GM18511 (cell line): ENCODE results near the gene ANKRD23.

Experiments used
- ATAC-seq: cut with Tn5 transposase; IDR thresholded peaks from one replicate; pipeline ENCODE4 v1.9.1; 2021; ENCODE audit warnings: mild to moderate bottlenecking, moderate library complexity; ENCODE audit not compliant: unreplicated experiment

The ANKRD23 gene

GRCh38 chr2:96839875-96840850, 3.7 kb downstream of the ANKRD23 start:
- no peak for ATAC-seq

GRCh38 chr2:96839293-96839874, 4.4 kb downstream of the ANKRD23 start:
- ATAC-seq = peak; percentile 92

GRCh38 chr2:96838345-96839292, 5.2 kb downstream of the ANKRD23 start:
- ATAC-seq = peak; percentile 14

- ATAC-seq = no peak
Observed at GRCh38 chr2:96837575-96837974, 6.2 kb downstream of the ANKRD23 start.

GRCh38 chr2:96835830-96836229, 8.0 kb downstream of the ANKRD23 start:
- no peak for ATAC-seq

GRCh38 chr2:96832754-96833507, 10.9 kb downstream of the ANKRD23 start:
- ATAC-seq = no peak

- no peak for ATAC-seq
Observed at GRCh38 chr2:96832408-96832753, 11.4 kb downstream of the ANKRD23 start.

GRCh38 chr2:96831679-96832078, 12.1 kb downstream of the ANKRD23 start:
- no peak for ATAC-seq

GRCh38 chr2:96830044-96830562, 13.7 kb downstream of the ANKRD23 start:
- ATAC-seq = no peak

GRCh38 chr2:96828874-96829273, 14.9 kb downstream of the ANKRD23 start:
- no peak for ATAC-seq

- no peak for ATAC-seq
Observed at GRCh38 chr2:96828436-96828835, 15.4 kb downstream of the ANKRD23 start.

- ATAC-seq = no peak
Observed at GRCh38 chr2:96826546-96827278, 17.1 kb downstream of the ANKRD23 start.

GRCh38 chr2:96825057-96825456, 18.8 kb downstream of the ANKRD23 start:
- ATAC-seq = no peak

- no peak for ATAC-seq
Observed at GRCh38 chr2:96824079-96824870, 19.5 kb downstream of the ANKRD23 start.

- ATAC-seq = no peak
Observed at GRCh38 chr2:96823198-96823597, 20.6 kb downstream of the ANKRD23 start.

- ATAC-seq = no peak
Observed at GRCh38 chr2:96822786-96823185, 21.0 kb downstream of the ANKRD23 start.

- ATAC-seq = no peak
Observed at GRCh38 chr2:96821113-96821675, 22.6 kb downstream of the ANKRD23 start.

- no peak for ATAC-seq
Observed at GRCh38 chr2:96819876-96820511, 23.8 kb downstream of the ANKRD23 start.
